GM19468 (cell line): ENCODE measurements around the gene TBXAS1.
A peak's percentile ranks its signal among the peaks of the same experiment; 100 is the strongest.

Experiments
- ATAC-seq: cut with Tn5 transposase; IDR thresholded peaks from one replicate; pipeline ENCODE4 v1.9.1; 2021; ENCODE audit warnings: mild to moderate bottlenecking, moderate library complexity, moderate number of reproducible peaks; ENCODE audit not compliant: unreplicated experiment; ENCODE audit errors: extremely low read depth

The TBXAS1 gene

GRCh38 chr7:140033779-140034363 is 204.8 kb downstream of the TBXAS1 start:
- no peak for ATAC-seq

DNA sequence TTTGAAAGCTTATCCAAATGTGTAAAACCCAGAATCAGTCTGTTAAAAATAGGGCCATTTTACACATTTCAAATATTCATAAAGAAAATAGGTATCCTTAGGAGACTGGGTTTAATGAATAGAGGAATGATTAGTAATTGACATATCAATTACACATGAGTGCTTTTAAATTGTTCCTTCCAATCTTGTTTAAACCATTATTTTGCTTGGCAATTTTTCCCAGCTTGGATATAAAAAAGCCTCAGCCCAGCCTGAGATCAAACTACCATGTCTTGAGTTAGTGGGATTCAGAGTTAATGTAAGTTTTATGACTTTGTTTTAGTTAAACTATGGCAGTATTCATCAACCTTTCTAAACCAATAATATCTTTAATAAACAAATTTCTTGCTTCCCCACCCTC is 205.4 kb downstream of the TBXAS1 start:
- no peak for ATAC-seq

DNA sequence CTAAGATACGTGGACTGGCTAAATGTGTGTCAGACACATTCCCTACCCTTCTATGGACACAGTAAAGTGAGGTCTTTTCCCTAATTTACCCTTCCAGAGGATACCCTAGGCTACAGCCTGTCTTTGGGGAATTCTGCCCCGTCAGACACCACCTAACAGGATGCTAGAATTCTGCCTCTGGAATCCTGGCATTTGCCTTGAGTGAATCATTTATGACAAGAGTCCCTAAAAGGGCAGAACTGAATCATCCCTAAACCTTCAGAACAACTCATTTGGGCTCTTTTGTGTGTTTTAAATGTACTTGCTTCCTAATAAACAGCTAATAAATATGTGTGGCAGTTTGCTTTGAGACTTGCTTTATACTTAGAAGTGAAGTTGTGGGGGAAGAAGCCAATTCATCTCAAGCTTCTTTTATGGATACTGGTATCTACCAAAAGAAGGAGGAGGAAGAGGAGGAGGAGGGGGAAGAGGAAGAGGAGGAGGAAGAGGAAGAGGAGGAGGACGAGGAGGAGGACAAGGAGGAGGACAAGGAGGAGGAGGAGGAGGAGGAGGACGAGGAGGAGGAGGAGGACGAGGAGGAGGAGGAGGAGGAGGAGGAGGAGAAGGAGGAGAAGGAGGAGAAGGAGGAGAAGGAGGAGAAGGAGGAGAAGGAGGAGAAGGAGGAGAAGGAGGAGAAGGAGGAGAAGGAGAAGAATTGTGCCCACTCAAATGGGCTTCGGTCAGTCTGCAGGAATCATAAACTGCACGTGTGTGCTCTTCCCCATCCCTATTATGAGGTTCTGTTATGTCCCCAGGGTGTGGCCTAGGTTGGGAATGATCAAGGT is 206.5 kb downstream of the TBXAS1 start:
- ATAC-seq: no peak

- peak; percentile 39 for ATAC-seq
These were observed 207.3 kb downstream of the TBXAS1 start for GRCh38 chr7:140036224-140036962.

- no peak for ATAC-seq
These were observed 210.0 kb downstream of the TBXAS1 start for GRCh38 chr7:140039066-140039465.

DNA sequence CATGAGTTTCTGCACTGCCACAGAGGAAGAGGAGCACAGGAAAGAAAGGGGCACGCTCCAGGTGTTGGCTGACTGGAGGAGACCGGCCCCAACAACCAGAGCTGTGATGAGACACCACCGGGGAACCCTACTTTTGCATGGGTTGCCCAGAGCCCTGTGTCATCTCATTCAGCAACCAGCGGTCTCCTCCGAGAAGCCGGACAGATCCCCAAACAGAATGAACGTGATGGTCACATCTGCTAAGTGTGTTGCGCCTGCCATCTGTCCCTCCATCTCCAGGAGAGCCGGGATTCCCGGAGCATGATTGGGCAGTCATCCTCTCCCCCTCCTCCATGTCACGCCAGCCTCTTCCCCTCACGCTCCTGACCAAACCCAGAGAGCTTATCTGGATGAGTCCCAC is 210.8 kb downstream of the TBXAS1 start:
- ATAC-seq: no peak

- no peak for ATAC-seq
These were observed 212.8 kb downstream of the TBXAS1 start for GRCh38 chr7:140041659-140042385.

DNA sequence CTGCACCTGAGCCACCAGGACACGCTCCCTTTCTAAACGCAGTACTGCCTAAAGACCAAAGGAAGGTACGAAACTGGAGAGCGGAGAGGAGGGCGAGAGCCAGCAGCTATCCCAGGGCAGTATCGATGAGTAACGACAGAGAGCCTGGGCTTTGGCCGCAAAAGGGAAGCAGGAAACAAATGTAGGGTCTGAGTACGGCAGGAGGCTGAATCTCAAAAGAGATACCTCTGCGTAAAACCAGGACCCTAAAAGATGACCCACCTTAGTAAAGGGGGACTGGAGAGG is 213.3 kb downstream of the TBXAS1 start:
- ATAC-seq: no peak

- no peak for ATAC-seq
These were observed 215.2 kb downstream of the TBXAS1 start for GRCh38 chr7:140044251-140044650.

- ATAC-seq: no peak
These were observed 216.6 kb downstream of the TBXAS1 start for GRCh38 chr7:140045697-140046096.

DNA sequence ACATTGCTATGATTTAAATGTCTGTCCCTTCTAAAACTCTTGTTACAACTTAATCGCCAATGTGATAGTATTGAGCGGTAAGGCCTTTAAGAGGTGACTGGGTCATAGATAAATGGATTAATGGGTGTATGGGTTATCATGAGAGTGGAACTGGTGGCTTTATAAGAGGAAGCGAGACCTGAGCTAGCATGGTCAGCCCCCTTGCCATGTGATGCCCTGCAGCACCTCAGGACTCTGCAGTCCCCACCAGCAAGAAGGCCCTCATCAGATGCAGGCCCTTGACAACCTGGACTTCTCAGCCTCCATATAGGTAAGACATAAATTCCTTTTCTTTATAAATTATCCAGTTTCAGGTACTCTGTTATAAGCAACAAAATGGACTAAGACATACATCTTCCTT is 218.1 kb downstream of the TBXAS1 start:
- no peak for ATAC-seq

- no peak for ATAC-seq
These were observed 219.1 kb downstream of the TBXAS1 start for GRCh38 chr7:140048138-140048537.

DNA sequence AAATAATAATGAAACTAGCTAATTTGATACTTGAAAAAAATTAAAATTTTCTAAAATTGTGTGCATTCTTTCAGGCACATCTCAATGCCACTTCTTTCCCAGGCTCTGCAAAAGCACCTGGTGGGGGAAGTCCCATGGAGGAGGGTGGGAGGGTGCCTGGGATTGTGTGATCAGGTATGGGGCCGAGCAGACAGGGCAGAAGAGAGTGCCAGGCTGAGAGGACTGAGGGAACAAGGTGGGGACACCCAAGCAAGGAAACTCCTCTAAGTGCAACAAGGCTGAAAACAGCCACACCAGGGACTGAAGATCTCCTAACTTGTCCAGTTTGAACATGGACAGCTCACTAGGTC is 219.9 kb downstream of the TBXAS1 start:
- no peak for ATAC-seq

DNA sequence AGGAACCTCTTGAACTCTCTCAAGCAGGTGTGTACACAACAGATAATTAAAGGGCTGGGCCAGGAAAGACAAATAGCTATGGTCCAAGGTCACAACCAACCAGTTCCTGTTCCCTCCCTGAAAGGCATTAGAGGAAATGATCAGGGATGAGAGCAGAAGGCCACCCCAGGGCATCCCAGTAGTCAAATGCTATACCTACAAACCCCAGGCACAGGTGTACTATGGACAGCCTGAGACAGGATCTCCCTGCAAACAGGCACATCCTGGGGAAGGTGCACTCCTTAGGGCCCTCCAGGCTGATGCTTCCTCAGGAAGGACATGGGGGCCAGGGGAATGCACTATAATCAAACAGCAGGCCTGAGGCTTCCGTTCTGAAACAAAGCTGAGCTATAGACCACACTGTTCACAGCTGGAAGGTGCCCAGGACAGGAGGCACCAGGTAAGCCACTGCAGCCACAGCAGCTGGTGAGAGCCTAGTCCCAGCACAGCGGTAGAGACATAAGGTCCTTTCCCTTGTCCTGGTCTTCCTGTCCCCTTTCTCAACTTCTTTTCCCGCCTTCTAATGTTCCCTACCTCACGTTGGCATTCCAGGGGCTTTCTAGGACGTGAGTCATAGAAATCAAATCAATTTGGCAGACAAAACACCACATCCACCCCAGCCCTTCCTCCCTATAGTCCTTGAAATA is 220.4 kb downstream of the TBXAS1 start:
- ATAC-seq: no peak

GRCh38 chr7:140050100-140050499 is 221.0 kb downstream of the TBXAS1 start:
- ATAC-seq: no peak

DNA sequence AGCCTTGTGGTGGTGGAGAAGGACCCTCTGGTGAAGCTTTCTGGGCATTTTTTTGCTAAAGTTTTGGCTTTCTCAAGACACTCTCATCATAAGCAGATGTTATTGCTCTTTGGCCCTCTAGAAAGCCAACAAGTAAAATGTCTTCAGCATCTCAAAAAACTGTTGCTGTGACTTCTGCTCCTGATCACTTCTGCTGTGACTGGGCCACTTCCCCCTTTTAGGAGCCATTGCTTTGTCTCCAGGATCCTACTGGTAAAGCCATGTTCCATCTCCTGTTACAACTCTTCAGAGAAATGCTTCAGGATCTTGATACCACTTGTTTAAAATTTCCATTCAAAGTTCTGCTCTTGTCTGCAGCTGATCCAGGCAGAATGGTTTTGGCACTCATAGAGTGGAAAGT is 222.8 kb downstream of the TBXAS1 start:
- no peak for ATAC-seq

DNA sequence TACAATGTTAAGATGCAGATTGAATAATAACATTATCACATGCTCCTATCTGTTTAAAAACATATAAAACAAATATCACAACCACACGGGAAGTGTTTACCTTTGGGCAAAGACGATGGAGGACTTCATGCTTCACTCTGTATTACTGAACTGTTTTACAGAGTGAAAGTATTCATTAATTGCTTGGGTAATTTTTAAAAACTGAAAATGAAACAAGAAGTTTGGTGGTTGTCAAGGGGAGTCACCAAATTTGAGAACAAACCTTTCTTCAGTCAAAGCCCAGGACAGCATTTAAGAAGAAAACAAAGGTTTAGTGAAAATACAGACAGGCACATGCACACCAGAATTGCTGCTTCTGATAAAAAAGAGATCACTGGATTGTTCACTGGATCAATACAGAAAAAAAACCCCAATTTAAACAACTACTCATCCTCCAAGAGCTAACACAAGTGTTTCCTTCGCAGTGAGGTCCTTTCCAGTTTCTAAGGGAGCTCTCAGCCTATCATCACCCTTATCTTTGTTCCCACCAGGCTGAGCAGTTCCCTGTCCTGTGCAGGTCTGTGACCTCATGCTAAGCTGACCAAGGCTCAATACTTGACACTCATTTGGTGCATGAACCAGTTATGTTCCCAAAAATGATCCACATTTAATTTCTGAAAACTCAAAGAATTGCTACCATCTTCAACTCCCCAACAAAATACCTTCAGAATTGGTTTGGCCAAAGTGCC is 224.9 kb downstream of the TBXAS1 start:
- peak; percentile 83 for ATAC-seq

DNA sequence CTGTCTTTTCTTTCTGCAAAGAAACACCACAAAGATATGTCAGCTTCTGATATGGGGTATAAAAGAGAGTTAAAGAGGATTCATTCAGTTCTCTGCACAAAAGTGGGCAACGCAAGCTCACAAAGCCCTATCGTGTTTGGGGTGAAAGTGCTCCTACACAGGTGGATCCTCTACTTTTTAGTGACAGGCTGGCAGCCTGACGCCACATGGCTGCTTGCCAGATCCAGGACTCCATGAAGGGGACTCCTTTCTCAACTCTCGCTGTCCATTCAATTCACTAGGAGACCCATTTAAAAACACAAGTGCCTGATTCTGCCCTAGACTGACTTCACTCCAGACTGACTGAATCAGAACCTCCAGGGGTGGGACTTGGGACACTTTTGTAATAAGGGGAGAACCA is 225.7 kb downstream of the TBXAS1 start:
- no peak for ATAC-seq

- no peak for ATAC-seq
These were observed 226.8 kb downstream of the TBXAS1 start for GRCh38 chr7:140055833-140056232.
